Lower leg skin (tissue), 3 donors: ENCODE results near the gene GOSR1.

Experiments
- POLR2A ChIP-seq, 2 donors: fragments of 450-650 bp; IDR thresholded peaks; one replicate each; pipeline ENCODE4 v1.6.1; 2016 to 2017; ENCODE audit warnings: antibody characterized with exemption in 2 of 2, mild to moderate bottlenecking in 1 of 2, moderate library complexity in 1 of 2
- TF ChIP-seq, protein P1 (sequence below), 3 donors: fragments of 450-650 bp; IDR thresholded peaks; one replicate each; pipeline ENCODE4 v1.5.1; 2016; ENCODE audit warnings: antibody characterized with exemption in 3 of 3, mild to moderate bottlenecking in 3 of 3, moderate library complexity in 2 of 3

DNA sequence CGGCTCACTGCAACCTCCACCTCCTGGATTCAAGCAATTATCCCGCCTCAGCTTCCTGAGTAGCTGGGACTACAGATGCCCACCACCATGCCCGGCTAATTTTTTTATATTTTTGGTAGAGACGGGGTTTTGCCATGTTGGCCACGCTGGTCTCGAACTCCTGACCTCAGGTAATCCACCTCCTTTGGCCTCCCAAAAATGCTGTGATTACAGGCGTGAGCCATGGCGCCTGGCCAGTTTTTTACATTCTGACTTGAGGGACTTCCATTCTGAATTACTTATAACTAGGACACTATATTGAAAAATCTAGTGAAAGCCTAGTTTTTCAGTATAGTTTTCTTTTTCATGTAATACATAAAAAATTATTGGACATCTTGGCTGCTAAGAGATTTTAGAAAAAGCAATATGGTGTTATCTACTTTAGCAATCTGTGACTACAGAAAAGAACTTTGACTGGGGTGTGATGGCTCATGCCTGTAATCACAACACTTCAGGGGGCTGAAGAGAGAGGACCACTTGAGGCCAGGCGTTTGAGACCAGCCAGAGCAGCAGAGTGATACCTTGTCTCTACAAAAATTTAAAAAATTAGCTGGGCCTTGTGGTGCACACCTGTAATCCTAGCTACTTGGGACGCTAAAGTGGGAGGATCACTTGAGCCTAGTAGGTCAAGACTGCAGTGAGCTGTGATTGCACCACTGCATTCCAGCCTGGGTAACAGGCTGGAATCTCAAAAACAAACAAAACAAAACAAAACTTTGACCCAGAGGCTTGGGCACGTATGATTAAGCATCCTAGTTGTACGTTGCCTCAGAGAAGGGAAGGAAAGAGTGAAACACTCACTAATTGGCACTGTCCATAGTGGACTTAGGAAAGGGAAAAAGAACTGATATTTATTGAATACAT is 26.8 kb upstream of the GOSR1 start:
- TF ChIP-seq, protein P1, sequence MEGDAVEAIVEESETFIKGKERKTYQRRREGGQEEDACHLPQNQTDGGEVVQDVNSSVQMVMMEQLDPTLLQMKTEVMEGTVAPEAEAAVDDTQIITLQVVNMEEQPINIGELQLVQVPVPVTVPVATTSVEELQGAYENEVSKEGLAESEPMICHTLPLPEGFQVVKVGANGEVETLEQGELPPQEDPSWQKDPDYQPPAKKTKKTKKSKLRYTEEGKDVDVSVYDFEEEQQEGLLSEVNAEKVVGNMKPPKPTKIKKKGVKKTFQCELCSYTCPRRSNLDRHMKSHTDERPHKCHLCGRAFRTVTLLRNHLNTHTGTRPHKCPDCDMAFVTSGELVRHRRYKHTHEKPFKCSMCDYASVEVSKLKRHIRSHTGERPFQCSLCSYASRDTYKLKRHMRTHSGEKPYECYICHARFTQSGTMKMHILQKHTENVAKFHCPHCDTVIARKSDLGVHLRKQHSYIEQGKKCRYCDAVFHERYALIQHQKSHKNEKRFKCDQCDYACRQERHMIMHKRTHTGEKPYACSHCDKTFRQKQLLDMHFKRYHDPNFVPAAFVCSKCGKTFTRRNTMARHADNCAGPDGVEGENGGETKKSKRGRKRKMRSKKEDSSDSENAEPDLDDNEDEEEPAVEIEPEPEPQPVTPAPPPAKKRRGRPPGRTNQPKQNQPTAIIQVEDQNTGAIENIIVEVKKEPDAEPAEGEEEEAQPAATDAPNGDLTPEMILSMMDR (IDR thresholded peaks at IDR 0.05), result no peak
- no peak for TF ChIP-seq POLR2A (IDR thresholded peaks at IDR 0.05)
